Progenitor cell of endocrine pancreas (in vitro differentiated cells): ENCODE measurements around the gene B4GALT4. TPM values are rescaled to one million over a fixed set of nuclear protein-coding genes. Genes with fewer than 3 reads are reported as not detected.

Experiments
- DNase-seq: peaks from one replicate; pipeline ENCODE4 v3.0.0; 2021; ENCODE audit warnings: low spot score; ENCODE audit not compliant: unreplicated experiment
- H3K27ac Mint-ChIP-seq: 2 replicates; pipeline ENCODE4 v1.8.0; 2021; ENCODE audit warnings: mild to moderate bottlenecking, moderate library complexity, mixed read lengths
- H3K27me3 Mint-ChIP-seq: 2 replicates; pipeline ENCODE4 v1.8.0; 2021; ENCODE audit warnings: mixed read lengths
- H3K36me3 Mint-ChIP-seq: 2 replicates; pipeline ENCODE4 v1.8.0; 2022; ENCODE audit warnings: mixed read lengths; ENCODE audit not compliant: insufficient read depth
- H3K4me1 Mint-ChIP-seq: 2 replicates; pipeline ENCODE4 v1.8.0; 2021; ENCODE audit warnings: low read depth, mixed read lengths
- H3K4me3 Mint-ChIP-seq: 2 replicates; pipeline ENCODE4 v1.8.0; 2021; ENCODE audit warnings: low read depth, mild to moderate bottlenecking, moderate library complexity, mixed read lengths
- H3K9me3 Mint-ChIP-seq: 2 replicates; pipeline ENCODE4 v1.8.0; 2021; ENCODE audit warnings: low read depth, mixed read lengths
- total RNA-seq: library from RNA; stranded (reverse); gene quantifications from 2 replicates; pipeline ENCODE4 v1.2.1, GENCODE V29; 2021
- TF ChIP-seq, protein P1 (sequence below): fragments of 200-600 bp; sonication (generic); IDR thresholded peaks from one replicate; pipeline ENCODE4 v1.5.0; 2021; ENCODE audit warnings: antibody characterized with exemption, mild to moderate bottlenecking; ENCODE audit not compliant: unreplicated experiment

The B4GALT4 gene
- total RNA-seq, 1 donor from 2014 or later, result 49.0 TPM

DNA sequence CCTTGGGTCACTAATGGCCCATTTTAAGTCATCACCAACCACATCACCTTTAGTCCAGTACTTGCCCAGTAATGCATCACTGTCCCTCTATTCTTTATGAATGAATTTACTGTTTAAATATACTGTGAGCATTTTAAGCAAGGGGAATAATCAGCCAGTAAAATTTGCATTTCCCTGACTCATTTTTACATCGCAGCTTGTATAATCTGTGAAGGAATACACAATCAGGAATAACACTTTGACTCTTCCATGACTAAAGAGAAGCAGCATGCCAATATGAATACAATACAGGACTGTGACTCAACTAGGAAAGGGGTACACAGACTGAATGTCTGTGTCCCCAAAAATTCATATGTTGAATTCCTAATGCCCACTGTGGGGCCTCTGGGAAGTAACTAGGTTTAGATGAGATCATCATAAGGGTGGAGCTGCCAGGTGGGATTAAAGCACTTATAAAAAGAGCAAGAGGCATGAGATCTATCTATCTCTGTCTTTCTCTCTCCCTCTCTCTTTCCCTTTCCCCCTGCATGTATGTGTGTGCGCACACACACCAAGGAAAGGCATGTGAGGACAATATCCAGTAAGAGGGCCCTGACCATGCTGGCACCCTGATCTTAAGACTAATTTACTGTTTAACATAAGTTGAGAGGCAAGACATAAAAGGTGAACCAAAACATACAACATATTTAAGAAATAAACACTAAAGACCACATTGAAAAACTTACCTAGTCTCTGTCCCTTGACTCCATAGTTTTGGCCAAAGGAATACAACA lies 12.1 kb downstream of the B4GALT4 start:
- Mint-ChIP-seq H3K27me3 (no peaks in the 10 kb centered on the region), H3K36me3 (peaks cover 42% of the 10 kb centered on the region), H3K27ac (no peak overlapping the region), H3K4me3 (no peak overlapping the region), H3K4me1 (no peaks in the 10 kb centered on the region), H3K9me3 (no peaks in the 10 kb centered on the region)
- TF ChIP-seq, protein P1, sequence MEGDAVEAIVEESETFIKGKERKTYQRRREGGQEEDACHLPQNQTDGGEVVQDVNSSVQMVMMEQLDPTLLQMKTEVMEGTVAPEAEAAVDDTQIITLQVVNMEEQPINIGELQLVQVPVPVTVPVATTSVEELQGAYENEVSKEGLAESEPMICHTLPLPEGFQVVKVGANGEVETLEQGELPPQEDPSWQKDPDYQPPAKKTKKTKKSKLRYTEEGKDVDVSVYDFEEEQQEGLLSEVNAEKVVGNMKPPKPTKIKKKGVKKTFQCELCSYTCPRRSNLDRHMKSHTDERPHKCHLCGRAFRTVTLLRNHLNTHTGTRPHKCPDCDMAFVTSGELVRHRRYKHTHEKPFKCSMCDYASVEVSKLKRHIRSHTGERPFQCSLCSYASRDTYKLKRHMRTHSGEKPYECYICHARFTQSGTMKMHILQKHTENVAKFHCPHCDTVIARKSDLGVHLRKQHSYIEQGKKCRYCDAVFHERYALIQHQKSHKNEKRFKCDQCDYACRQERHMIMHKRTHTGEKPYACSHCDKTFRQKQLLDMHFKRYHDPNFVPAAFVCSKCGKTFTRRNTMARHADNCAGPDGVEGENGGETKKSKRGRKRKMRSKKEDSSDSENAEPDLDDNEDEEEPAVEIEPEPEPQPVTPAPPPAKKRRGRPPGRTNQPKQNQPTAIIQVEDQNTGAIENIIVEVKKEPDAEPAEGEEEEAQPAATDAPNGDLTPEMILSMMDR, result no peak
- no peak for DNase-seq

DNA sequence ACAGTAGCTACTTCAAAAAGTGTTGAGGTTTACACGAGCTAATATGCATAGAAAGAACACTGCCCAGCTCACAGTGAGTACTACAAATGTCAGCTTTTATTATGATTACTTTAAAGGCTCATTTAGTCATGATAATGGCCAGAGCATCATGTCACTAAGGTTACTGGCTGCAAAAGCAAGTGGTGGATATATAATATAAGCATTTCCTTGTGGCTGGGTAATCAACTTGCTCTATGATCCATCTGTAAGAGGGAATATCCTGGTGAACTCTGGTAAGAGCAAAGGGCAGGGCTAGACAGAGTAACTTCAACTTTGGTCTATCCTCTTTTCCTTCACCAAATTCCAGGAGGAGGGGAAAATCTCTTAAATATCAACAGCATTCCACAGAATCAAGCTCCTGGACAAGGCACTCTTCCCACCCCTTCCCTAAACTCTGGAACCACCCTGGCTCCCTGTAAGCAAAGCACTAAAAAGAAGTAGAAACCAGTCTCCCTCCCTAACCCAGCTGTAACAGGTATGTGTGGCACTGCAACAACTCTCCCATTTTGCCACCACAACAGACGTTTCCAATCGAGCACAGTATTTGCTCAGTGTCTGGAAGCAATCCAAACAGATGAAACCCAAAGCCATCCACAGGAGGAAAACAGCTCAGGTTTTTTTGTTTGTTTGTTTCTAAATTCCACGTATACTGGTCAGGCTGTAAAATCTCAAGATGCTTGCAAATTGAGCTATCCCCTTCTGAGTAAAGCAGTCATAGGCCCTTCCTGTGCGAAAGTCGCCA lies 13.4 kb downstream of the B4GALT4 start:
- no peak for DNase-seq
- no peaks in the 10 kb centered on the region for H3K27me3 Mint-ChIP-seq
- TF ChIP-seq, protein P1, result no peak
- H3K9me3 Mint-ChIP-seq, result no peaks in the 10 kb centered on the region
- no peak overlapping the region for H3K4me3 Mint-ChIP-seq
- peaks cover 44% of the 10 kb centered on the region for H3K36me3 Mint-ChIP-seq
- peaks cover 2% of the 10 kb centered on the region for H3K4me1 Mint-ChIP-seq
- peak overlapping the region; percentile 11 for H3K27ac Mint-ChIP-seq

DNA sequence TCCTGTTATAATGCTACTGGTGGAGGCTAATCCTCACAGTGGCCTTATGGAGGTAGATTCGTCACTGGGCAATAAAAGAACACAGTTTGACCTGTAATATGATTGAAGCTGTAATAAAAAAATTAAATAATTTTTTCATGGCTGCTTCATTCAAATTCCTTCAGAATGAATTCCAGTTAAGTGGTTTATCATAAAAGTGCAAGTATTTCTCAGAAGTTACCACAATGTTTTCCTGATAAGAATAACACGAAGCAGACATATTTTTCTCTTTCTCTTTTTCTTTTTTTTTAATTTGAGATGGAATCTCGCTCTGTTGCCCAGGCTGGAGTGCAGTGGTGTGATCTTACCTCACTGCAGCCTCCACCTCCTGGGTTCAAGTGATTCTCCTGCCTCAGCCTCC lies 15.6 kb downstream of the B4GALT4 start:
- H3K4me3 Mint-ChIP-seq, result no peak overlapping the region
- DNase-seq, result no peak
- H3K27ac Mint-ChIP-seq, result no peak overlapping the region
- H3K27me3 Mint-ChIP-seq, result no peaks in the 10 kb centered on the region
- peaks cover 39% of the 10 kb centered on the region for H3K36me3 Mint-ChIP-seq
- TF ChIP-seq, protein P1, result no peak
- no peaks in the 10 kb centered on the region for H3K9me3 Mint-ChIP-seq
- H3K4me1 Mint-ChIP-seq, result peaks cover 14% of the 10 kb centered on the region

DNA sequence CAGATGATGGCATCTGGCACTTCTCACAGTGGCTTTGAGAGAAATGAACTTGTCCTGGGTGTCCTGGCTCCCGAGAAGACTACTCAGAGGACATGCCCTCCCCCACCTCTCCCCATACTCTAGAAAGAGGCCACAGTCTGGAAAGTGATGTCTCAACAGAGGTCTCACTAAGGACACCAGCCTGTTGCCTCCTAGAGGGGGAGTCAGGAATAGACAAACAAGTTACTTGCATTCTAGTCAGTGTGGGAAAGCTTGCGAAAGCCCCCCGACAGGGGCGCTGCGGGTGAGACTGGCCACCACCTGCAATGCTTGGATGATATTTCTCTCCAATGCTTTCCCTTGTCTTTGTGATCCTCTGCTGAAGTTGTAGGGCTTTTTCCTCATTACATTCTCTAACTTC lies 17.2 kb downstream of the B4GALT4 start:
- TF ChIP-seq, protein P1, result no peak
- DNase-seq, result no peak
- Mint-ChIP-seq H3K36me3 (peaks cover 30% of the 10 kb centered on the region), H3K27me3 (no peaks in the 10 kb centered on the region), H3K4me1 (peaks cover 17% of the 10 kb centered on the region), H3K27ac (no peak overlapping the region), H3K4me3 (no peak overlapping the region), H3K9me3 (no peaks in the 10 kb centered on the region)

DNA sequence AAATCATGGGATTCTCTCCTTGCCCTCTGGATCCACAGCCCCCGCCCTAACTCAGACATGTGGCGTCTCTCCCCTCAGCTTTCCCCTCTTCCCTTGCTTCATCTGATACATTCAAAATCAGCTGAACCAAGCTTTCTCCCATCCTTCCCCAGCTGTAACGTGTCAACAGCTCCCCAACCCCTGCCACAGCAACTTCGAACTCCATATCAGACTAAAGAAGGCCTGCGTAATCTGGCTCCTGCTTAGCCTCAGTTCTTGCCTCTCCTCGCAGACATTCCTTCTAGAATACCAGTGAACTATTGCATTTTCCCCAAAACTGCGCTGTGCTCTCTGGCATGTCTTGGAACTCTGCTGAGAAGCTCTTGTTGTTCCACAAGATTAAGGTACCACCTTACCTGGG lies 18.3 kb downstream of the B4GALT4 start:
- TF ChIP-seq, protein P1, result no peak
- DNase-seq, result no peak
- H3K4me1 Mint-ChIP-seq, result peaks cover 17% of the 10 kb centered on the region
- H3K27me3 Mint-ChIP-seq, result no peaks in the 10 kb centered on the region
- peaks cover 28% of the 10 kb centered on the region for H3K36me3 Mint-ChIP-seq
- no peak overlapping the region for H3K27ac Mint-ChIP-seq
- H3K4me3 Mint-ChIP-seq, result no peak overlapping the region
- no peaks in the 10 kb centered on the region for H3K9me3 Mint-ChIP-seq
